Right lobe of liver (tissue), 6 donors: ENCODE results near the gene GNB1L. TPM values are rescaled to one million over a fixed set of nuclear protein-coding genes. Genes with fewer than 3 reads are reported as not detected.
"Not testable (repeated sequence)": the region's sequence is repeated elsewhere in the genome, so short reads cannot be mapped to it uniquely, and the experiment has no call there.

Experiments
- ATAC-seq, 4 donors: fragments of 200-7000 bp; cut with Tn5 transposase; one replicate each; pipeline ENCODE4 v1.9.1; 2020; ENCODE audit warnings: mild to moderate bottlenecking in 4 of 4, moderate library complexity in 4 of 4
- DNase-seq, 3 donors: peaks; one replicate each; pipeline ENCODE4 v3.0.0-alpha.2; 2020
- H3K27ac ChIP-seq, 3 donors: fragments of 200-600 bp; one replicate each; pipeline ENCODE4 v1.8.0; 2022
- H3K27me3 ChIP-seq, 2 donors: fragments of 200-600 bp; one replicate each; pipeline ENCODE4 v1.8.0; 2022
- H3K36me3 ChIP-seq, 4 donors: fragments of 200-600 bp; sonication (generic) in 1 of 4; one replicate each; pipeline versions ENCODE4 v1.5.1 to v1.8.0; 2017 to 2022; ENCODE audit warnings: control low read depth in 1 of 4
- H3K4me1 ChIP-seq, 4 donors: fragments of 200-600 bp; sonication (generic) in 1 of 4; one replicate each; pipeline versions ENCODE4 v1.5.1 to v1.8.0; 2017 to 2022; ENCODE audit warnings: control low read depth in 1 of 4
- H3K4me3 ChIP-seq, 3 donors: fragments of 200-600 bp; one replicate each; pipeline ENCODE4 v1.8.0; 2022
- H3K9me3 ChIP-seq, 4 donors: fragments of 200-600 bp; sonication (generic) in 1 of 4; one replicate each; pipeline versions ENCODE4 v1.5.1 to v1.8.0; 2017 to 2022; ENCODE audit warnings: control low read depth in 1 of 4
- POLR2A ChIP-seq: fragments of 450-650 bp; IDR thresholded peaks from one replicate; pipeline ENCODE4 v1.6.1; 2017; ENCODE audit warnings: antibody characterized with exemption, mild to moderate bottlenecking
- WGBS: methylation state at CpG from one replicate; pipeline ENCODE4 v1.1.6; 2018; ENCODE audit warnings: low coverage, low lambda C conversion rate; ENCODE audit not compliant: insufficient coverage; ENCODE audit errors: missing lambda C conversion rate; 5-methylcytosine and 5-hydroxymethylcytosine counted together
- intact Hi-C, 2 donors: fragments of 100-400 bp; cut with DNase I; formaldehyde crosslinking; loops; one replicate each; pipeline versions ENCODE4 v1.11.2 to v1.14.1; 2022
- total RNA-seq, 6 experiments: library from RNA; depleted of rRNA in 2 of 6; stranded (reverse); fragments of >200 nt in 2 of 6; fragmentation: NEBNext Ultra II Directional in 3 of 6; extraction: Animal tissue kit (Norgen Biotek cat#: 25700) in 3 of 6; gene quantifications; one replicate each; pipeline versions ENCODE4 v1.1.0 to v1.2.4, GENCODE V29; 2016 to 2023
- TF ChIP-seq, protein P1 (sequence below), 4 donors: fragments of 200-600 bp in 3 of 4; fragments of 450-650 bp in 1 of 4; IDR thresholded peaks; one replicate each; pipeline versions ENCODE4 v1.5.1 to v1.8.0; 2016 to 2022; ENCODE audit warnings: antibody characterized with exemption in 4 of 4, mild to moderate bottlenecking in 2 of 4
- donor health status: DM: no; HTN: yes; CAD: no.
- donor health status: DM: no; HTN: no; CAD: no.
- donor health status: DM: no; HTN: no; CAD: no.
- donor health status: DM: no; HTN: yes; CAD: no.
- donor health status: DM: no; HTN: yes; CAD: no.

Gene GNB1L
- total RNA-seq, 6 experiments from 2014 or later, result 1.4 to 3.2 (median 2.7) TPM

DNA sequence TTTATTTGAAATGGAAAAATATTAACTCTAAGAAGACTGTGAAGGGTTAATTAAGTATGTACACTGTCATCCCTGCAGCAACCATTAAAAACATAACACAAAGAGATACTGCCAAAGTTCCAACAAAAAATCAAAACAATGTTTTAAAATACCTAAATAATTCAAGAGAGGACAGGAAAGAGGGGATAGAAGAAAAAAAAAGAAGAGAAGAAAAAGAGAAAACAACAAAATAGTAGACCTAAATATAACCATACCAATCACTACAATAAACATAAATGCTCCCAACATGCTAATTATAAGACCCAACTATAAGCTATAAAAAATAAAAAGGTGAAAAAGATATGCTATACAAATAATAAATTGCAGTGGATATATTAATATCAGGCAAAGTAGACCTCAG, 20.1 kb downstream of the GNB1L start:
- Histone ChIP-seq H3K27me3 (no peaks in the 10 kb centered on the region), H3K36me3 (no peaks in the 10 kb centered on the region), H3K4me3 (no peak overlapping the region), H3K9me3 (no peaks in the 10 kb centered on the region), H3K27ac (no peak overlapping the region), H3K4me1 (no peaks in the 10 kb centered on the region)
- intact Hi-C loops, result no loop called here
- no peak for DNase-seq
- TF ChIP-seq, protein P1, sequence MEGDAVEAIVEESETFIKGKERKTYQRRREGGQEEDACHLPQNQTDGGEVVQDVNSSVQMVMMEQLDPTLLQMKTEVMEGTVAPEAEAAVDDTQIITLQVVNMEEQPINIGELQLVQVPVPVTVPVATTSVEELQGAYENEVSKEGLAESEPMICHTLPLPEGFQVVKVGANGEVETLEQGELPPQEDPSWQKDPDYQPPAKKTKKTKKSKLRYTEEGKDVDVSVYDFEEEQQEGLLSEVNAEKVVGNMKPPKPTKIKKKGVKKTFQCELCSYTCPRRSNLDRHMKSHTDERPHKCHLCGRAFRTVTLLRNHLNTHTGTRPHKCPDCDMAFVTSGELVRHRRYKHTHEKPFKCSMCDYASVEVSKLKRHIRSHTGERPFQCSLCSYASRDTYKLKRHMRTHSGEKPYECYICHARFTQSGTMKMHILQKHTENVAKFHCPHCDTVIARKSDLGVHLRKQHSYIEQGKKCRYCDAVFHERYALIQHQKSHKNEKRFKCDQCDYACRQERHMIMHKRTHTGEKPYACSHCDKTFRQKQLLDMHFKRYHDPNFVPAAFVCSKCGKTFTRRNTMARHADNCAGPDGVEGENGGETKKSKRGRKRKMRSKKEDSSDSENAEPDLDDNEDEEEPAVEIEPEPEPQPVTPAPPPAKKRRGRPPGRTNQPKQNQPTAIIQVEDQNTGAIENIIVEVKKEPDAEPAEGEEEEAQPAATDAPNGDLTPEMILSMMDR (IDR thresholded peaks at IDR 0.05), result no peak
- TF ChIP-seq POLR2A, result no peak
- no peak for ATAC-seq

DNA sequence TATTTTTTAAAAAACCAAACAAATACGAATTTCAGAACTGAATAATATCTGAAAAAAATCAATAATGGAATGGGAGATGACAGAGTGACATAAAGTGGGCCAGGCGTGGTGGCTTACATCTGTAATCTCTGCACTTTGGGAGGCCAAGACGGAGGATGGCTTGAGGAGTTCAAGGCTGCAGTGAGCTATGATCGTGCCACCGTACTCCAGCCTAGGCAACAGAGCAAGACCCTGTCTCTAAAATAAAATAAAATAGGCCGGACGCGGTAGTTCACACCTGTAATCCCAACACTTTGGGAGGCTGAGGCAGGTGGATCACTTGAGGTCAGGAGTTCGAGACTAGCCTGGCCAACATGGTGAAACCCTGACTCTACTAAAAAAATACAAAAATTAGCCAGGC, 21.3 kb downstream of the GNB1L start:
- intact Hi-C loops, H3K36me3 ChIP-seq, H3K4me1 ChIP-seq, H3K4me3 ChIP-seq, DNase-seq, ATAC-seq, H3K27ac ChIP-seq, H3K9me3 ChIP-seq, H3K27me3 ChIP-seq: not testable (repeated sequence)
- 90% methylated on average over 6 of the region's 9 CpGs for WGBS

DNA sequence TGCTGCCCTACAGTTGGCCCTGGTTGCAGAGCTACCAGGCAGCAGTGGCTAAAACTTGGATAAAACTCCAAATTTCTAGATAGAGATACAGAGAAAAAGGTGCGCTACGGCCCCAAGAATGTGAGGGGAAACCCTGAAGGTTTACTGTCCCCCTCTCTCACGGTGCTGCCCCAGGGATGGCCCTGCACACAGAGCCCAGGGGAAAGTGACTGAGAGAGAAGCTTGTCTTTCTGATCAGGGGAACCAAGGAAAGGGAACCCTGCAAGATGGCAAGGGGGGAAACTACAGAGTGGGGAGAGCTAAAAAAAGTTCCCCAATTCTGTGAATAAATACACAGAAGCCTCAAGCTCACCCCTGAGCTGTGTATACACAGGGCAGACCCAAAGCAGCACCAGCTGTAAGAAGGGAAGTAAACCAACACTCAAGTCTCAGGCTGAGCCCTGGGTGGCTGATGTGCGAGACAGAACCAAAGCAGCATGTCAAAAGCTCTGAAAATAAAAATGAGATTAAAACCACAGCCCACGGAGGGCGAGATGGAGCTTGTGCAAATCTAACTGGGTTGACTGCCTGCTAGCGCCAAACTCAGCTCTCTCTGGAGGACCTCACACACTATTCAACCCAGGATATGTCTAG, 22.1 kb downstream of the GNB1L start:
- DNase-seq (no peak), ATAC-seq (peak in 2 of 4 donors; percentile 17 to 37)
- intact Hi-C loops, result no loop called here
- Histone ChIP-seq H3K4me3 (no peak overlapping the region), H3K9me3 (no peaks in the 10 kb centered on the region), H3K36me3 (no peaks in the 10 kb centered on the region), H3K27ac (no peak overlapping the region), H3K27me3 (no peaks in the 10 kb centered on the region), H3K4me1 (no peaks in the 10 kb centered on the region)
- WGBS, result 75% methylated on average over 5 of the region's 7 CpGs
- TF ChIP-seq, protein P1 (IDR thresholded peaks at IDR 0.05), result no peak
- no peak for TF ChIP-seq POLR2A

DNA sequence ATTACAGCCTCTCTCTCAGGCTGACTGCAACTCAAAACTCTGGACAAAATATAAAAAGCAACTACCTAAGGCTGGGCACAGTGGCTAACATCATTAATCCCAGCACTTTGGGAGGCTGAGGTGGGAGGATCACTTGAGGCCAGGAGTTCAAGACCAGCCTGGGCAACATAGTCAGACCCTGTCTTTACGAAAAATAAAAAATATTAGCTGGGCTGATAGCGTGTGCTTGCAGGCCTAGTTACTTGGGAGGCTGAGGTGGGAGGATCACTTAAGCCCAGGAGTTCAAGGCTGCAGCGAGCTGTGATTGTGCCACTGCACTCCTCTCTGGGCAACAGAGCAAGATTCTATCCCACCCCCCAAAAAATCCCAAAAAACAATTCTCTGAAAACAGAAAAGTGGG, 22.7 kb downstream of the GNB1L start:
- intact Hi-C loops, ATAC-seq, H3K4me1 ChIP-seq, DNase-seq, H3K36me3 ChIP-seq, H3K9me3 ChIP-seq, H3K4me3 ChIP-seq, H3K27ac ChIP-seq, H3K27me3 ChIP-seq: not testable (repeated sequence)
- 65% methylated on average over 3 of the region's 3 CpGs for WGBS

DNA sequence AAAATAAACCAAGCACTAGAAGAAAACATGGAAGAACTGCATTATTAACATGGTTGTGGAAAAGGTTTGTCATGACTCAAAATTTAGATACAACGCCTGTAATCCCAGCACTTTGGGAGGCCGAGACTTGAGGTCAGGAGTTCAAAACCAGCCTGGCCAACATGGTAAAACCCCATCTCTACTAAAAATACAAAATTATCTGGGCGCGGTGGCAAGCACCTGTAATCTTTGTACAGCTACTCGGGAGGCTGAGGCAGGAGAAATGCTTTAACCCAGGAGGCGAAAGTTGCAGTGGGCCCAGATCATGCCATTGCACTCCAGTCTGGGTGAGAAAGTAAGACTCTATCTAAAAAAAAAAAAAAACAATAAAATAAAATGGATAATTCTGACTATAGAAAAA, 23.7 kb downstream of the GNB1L start:
- peaks cover 0 to 8% (median 3%) of the 10 kb centered on the region in 4 donors for H3K4me1 ChIP-seq
- H3K9me3 ChIP-seq, result no peaks in the 10 kb centered on the region
- TF ChIP-seq, protein P1 (IDR thresholded peaks at IDR 0.05), result no peak
- WGBS, result 95% methylated on average over 6 of the region's 6 CpGs
- intact Hi-C loops, result no loop called here
- no peaks in the 10 kb centered on the region for H3K36me3 ChIP-seq
- no peak for ATAC-seq
- no peak overlapping the region for H3K4me3 ChIP-seq
- no peak overlapping the region for H3K27ac ChIP-seq
- no peaks in the 10 kb centered on the region for H3K27me3 ChIP-seq
- DNase-seq, result no peak

DNA sequence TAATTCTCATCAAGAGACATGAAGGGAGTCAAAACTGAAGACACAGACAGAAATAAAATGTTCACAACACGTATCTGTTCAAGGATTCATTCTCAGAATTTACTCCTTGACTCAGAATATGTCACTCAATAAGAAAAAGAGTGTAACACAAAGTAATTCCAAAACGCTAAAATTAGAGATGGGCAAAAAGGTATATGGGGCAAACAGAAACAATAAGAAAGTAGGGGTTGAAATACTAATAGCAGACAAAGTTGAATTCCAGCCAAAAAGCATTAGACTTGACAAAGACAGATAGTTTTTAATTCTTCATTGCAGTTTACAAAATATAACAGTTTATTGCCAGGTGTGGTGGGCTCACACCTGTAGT, 26.7 kb downstream of the GNB1L start:
- no peak for DNase-seq
- intact Hi-C loops, result no loop called here
- H3K27ac ChIP-seq, result no peak overlapping the region
- no peak for ATAC-seq
- no peaks in the 10 kb centered on the region for H3K27me3 ChIP-seq
- peaks cover 0 to 29% (median 14%) of the 10 kb centered on the region in 4 donors for H3K4me1 ChIP-seq
- 75% methylated on average over 2 of the region's 2 CpGs for WGBS
- no peak overlapping the region for H3K4me3 ChIP-seq
- no peak for TF ChIP-seq POLR2A
- TF ChIP-seq, protein P1 (IDR thresholded peaks at IDR 0.05), result no peak
- no peaks in the 10 kb centered on the region for H3K36me3 ChIP-seq
- no peaks in the 10 kb centered on the region for H3K9me3 ChIP-seq
